Mesenchymal stem cell (in vitro differentiated cells and primary cell): ENCODE results near the gene ELP5.

Experiments used
- DNase-seq: peaks from one replicate; pipeline ENCODE4 v3.0.0-alpha.2; 2013
- H2AFZ ChIP-seq: one replicate; pipeline ENCODE4 v1.6.1; 2013; ENCODE audit warnings: low read depth, mild to moderate bottlenecking, control low read depth, inconsistent platforms, low read length, moderate library complexity
- H2AK5ac ChIP-seq: 2 replicates; pipeline ENCODE4 v1.6.1; 2013; ENCODE audit warnings: low read length, moderate library complexity, mild to moderate bottlenecking, inconsistent platforms; ENCODE audit not compliant: severe bottlenecking
- H2BK120ac ChIP-seq: one replicate; pipeline ENCODE4 v1.6.1; 2013; ENCODE audit warnings: low read depth, mild to moderate bottlenecking, inconsistent platforms, low read length, moderate library complexity
- H2BK12ac ChIP-seq, 2 experiments: one replicate each; pipeline ENCODE4 v1.6.1; 2013; ENCODE audit warnings: inconsistent platforms in 2 of 2, low read length in 2 of 2, mild to moderate bottlenecking in 2 of 2, moderate library complexity in 2 of 2, control low read depth in 1 of 2
- H2BK15ac ChIP-seq: one replicate; pipeline ENCODE4 v1.6.1; 2013; ENCODE audit warnings: mild to moderate bottlenecking, low read depth, inconsistent platforms; ENCODE audit not compliant: poor library complexity, severe bottlenecking
- H2BK5ac ChIP-seq: 2 replicates; pipeline ENCODE4 v1.6.1; 2013; ENCODE audit warnings: low read depth, mild to moderate bottlenecking, low read length, control low read depth, inconsistent platforms; ENCODE audit not compliant: poor library complexity, severe bottlenecking
- H3K14ac ChIP-seq, 2 experiments: one replicate each; pipeline ENCODE4 v1.6.1; 2013; ENCODE audit warnings: inconsistent platforms in 2 of 2, low read length in 2 of 2, control low read depth in 1 of 2, mild to moderate bottlenecking in 1 of 2, moderate library complexity in 1 of 2
- H3K18ac ChIP-seq, 2 experiments: one replicate each; pipeline ENCODE4 v1.6.1; 2013; ENCODE audit warnings: inconsistent platforms in 2 of 2, low read length in 2 of 2, control low read depth in 1 of 2, low read depth in 1 of 2, mild to moderate bottlenecking in 1 of 2
- H3K23ac ChIP-seq, 2 experiments: one replicate each; pipeline ENCODE4 v1.6.1; 2013; ENCODE audit warnings: inconsistent platforms in 2 of 2, low read length in 2 of 2, mild to moderate bottlenecking in 2 of 2, moderate library complexity in 2 of 2, control low read depth in 1 of 2
- H3K27ac ChIP-seq: 2 replicates; pipeline ENCODE4 v1.5.1; 2013; ENCODE audit warnings: mild to moderate bottlenecking, moderate library complexity, low read length, control low read depth, inconsistent platforms; ENCODE audit not compliant: poor library complexity, severe bottlenecking
- H3K27me3 ChIP-seq, 2 experiments: 2 replicates each; pipeline versions ENCODE4 v1.6.1 to v1.7.0; 2013; ENCODE audit warnings: low read length in 2 of 2, mild to moderate bottlenecking in 2 of 2, moderate library complexity in 2 of 2, control low read depth in 1 of 2, inconsistent platforms in 1 of 2; ENCODE audit not compliant: control insufficient read depth in 1 of 2, insufficient read depth in 1 of 2
- H3K36me3 ChIP-seq, 2 experiments: 2 replicates each; pipeline versions ENCODE4 v1.6.1 to v1.7.0; 2013; ENCODE audit warnings: low read length in 2 of 2, control low read depth in 1 of 2, inconsistent platforms in 1 of 2, low read depth in 1 of 2, mild to moderate bottlenecking in 1 of 2; ENCODE audit not compliant: insufficient read depth in 2 of 2, control insufficient read depth in 1 of 2
- H3K4ac ChIP-seq, 2 experiments: one replicate each; pipeline ENCODE4 v1.6.1; 2013; ENCODE audit warnings: inconsistent platforms in 2 of 2, low read length in 2 of 2, mild to moderate bottlenecking in 2 of 2, moderate library complexity in 2 of 2, control low read depth in 1 of 2, low read depth in 1 of 2
- H3K4me1 ChIP-seq: 2 replicates; pipeline ENCODE4 v1.6.1; 2013; ENCODE audit warnings: low read depth, low read length, control low read depth; ENCODE audit not compliant: control insufficient read depth, insufficient read depth
- H3K4me2 ChIP-seq: 2 replicates; pipeline ENCODE4 v1.6.1; 2013; ENCODE audit warnings: low read length, mild to moderate bottlenecking, inconsistent platforms; ENCODE audit not compliant: poor library complexity, severe bottlenecking
- H3K4me3 ChIP-seq, 2 experiments: 2 replicates each; pipeline versions ENCODE4 v1.5.1 to v1.7.0; 2013; ENCODE audit warnings: low read length in 2 of 2, mild to moderate bottlenecking in 2 of 2, control low read depth in 1 of 2, low read depth in 1 of 2; ENCODE audit not compliant: insufficient read depth in 1 of 2
- H3K79me1 ChIP-seq: replicated peaks from 2 replicates; pipeline ENCODE4 v1.6.1; 2013; ENCODE audit warnings: mild to moderate bottlenecking, control low read depth, low read length, inconsistent platforms; ENCODE audit not compliant: poor library complexity, severe bottlenecking
- H3K9ac ChIP-seq: 2 replicates; pipeline ENCODE4 v1.7.0; 2013; ENCODE audit warnings: mild to moderate bottlenecking, low read length, moderate library complexity
- H3K9me3 ChIP-seq: 2 replicates; pipeline ENCODE4 v1.7.0; 2013; ENCODE audit warnings: mild to moderate bottlenecking, low read length; ENCODE audit not compliant: control insufficient read depth
- H4K8ac ChIP-seq: one replicate; pipeline ENCODE4 v1.6.1; 2013; ENCODE audit warnings: inconsistent platforms, mild to moderate bottlenecking, low read length, moderate library complexity
- H4K91ac ChIP-seq: one replicate; pipeline ENCODE4 v1.6.1; 2013; ENCODE audit warnings: mild to moderate bottlenecking, low read length, inconsistent platforms
- WGBS: methylation state at CpG from one replicate; pipeline ENCODE4 v1.1.7; 2013; ENCODE audit warnings: mixed read lengths; 5-methylcytosine and 5-hydroxymethylcytosine counted together

Gene ELP5

DNA sequence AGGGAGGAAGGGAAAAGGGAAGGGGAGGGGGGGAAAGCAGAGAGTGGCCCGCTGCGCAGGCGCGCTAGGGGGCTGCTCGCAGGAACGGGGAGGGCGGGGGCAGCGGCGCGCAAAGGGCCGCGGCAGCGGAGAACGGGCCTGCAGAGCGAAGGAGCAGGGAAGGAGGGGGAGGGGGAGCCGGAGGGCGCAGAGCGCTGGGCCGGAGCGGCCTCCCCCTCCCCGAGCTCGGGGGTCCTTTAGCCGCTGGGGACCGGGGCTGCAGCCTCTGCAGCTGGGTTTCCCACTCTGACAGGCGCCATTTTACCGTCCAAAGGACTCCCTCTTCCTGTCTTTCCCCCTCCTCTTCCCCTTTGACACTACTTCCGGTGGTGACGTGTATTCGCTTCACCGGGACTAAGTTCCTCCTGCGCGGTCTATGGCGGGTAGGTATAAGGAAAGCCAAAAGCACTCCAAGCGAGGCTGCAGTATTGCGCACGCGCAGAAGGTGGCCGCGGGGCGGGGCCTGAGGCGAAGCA lies 297 bp upstream of the ELP5 start, which contains the start of gene CTDNEP1:
Gene CTDNEP1 (minus strand): TSS at position 74 of the 515 bp plus-strand sequence. CDS start 438 bp downstream, outside the sequence.
- Histone ChIP-seq H2BK5ac (peak within 1 kb of the TSS; percentile 97), H2AFZ (peak within 1 kb of the TSS; percentile 91), H3K79me1 (peaks cover 14% of the 10 kb centered on the region), H2BK15ac (peak within 1 kb of the TSS; percentile 92), H3K4me3 (peak within 1 kb of the TSS; percentile 90), H4K8ac (peak within 1 kb of the TSS; percentile 96), H3K27ac (peak within 1 kb of the TSS; percentile 99), H3K4ac (peak within 1 kb of the TSS; percentile 73 to 97), H3K23ac (peak within 1 kb of the TSS in 1 of 2 experiments; percentile 72), H4K91ac (peak within 1 kb of the TSS; percentile 97), H3K36me3 (peaks cover 24 to 32% of the 10 kb centered on the region in 2 experiments), H3K9me3 (no peaks in the 10 kb centered on the region), H3K9ac (peak within 1 kb of the TSS; percentile 97), H2BK120ac (peak within 1 kb of the TSS; percentile 96), H3K4me1 (peaks cover 15% of the 10 kb centered on the region), H3K18ac (peak within 1 kb of the TSS; percentile 95 to 98), H2BK12ac (peak within 1 kb of the TSS in 1 of 2 experiments; percentile 65), H3K4me2 (peak within 1 kb of the TSS; percentile 93), H3K27me3 (no peaks in the 10 kb centered on the region), H3K14ac (peak within 1 kb of the TSS; percentile 43 to 93), H2AK5ac (no peak within 1 kb of the TSS)
- peak; percentile 100 for DNase-seq
- 2% methylated on average over 17 of the region's 41 CpGs for WGBS

GRCh38 chr17:7253082-7253481 lies 1.1 kb downstream of the ELP5 start:
- peak overlapping the region in 1 of 2 experiments; percentile 90 for H3K4me3 ChIP-seq
- H4K8ac ChIP-seq = no peak overlapping the region
- peak overlapping the region; percentile 85 for H3K4me2 ChIP-seq
- H3K36me3 ChIP-seq = peaks cover 29 to 39% of the 10 kb centered on the region in 2 experiments
- H3K9me3 ChIP-seq = no peaks in the 10 kb centered on the region
- H3K4me1 ChIP-seq = peaks cover 15% of the 10 kb centered on the region
- H3K23ac ChIP-seq = no peak overlapping the region
- H3K18ac ChIP-seq = no peak overlapping the region
- no peak overlapping the region for H3K14ac ChIP-seq
- no peak overlapping the region for H3K4ac ChIP-seq
- no peak overlapping the region for H2BK15ac ChIP-seq
- H2BK12ac ChIP-seq = no peak overlapping the region
- H3K79me1 ChIP-seq = peaks cover 14% of the 10 kb centered on the region
- 93% methylated on average over 5 of the region's 5 CpGs for WGBS
- no peak for DNase-seq
- no peak overlapping the region for H2AFZ ChIP-seq
- no peak overlapping the region for H2BK5ac ChIP-seq
- no peak overlapping the region for H4K91ac ChIP-seq
- H3K9ac ChIP-seq = peak overlapping the region; percentile 97
- H2BK120ac ChIP-seq = no peak overlapping the region
- no peak overlapping the region for H3K27ac ChIP-seq
- H3K27me3 ChIP-seq = no peaks in the 10 kb centered on the region
- H2AK5ac ChIP-seq = peak overlapping the region; percentile 49

- Histone ChIP-seq H2BK5ac (no peak overlapping the region), H2AK5ac (no peak overlapping the region), H4K8ac (no peak overlapping the region), H3K4ac (no peak overlapping the region), H3K4me2 (no peak overlapping the region), H3K4me1 (peaks cover 8% of the 10 kb centered on the region), H3K9me3 (no peaks in the 10 kb centered on the region), H3K23ac (no peak overlapping the region), H3K9ac (no peak overlapping the region), H3K18ac (no peak overlapping the region), H2BK12ac (no peak overlapping the region), H3K14ac (no peak overlapping the region), H3K79me1 (peaks cover 14% of the 10 kb centered on the region), H2BK15ac (no peak overlapping the region), H3K27ac (no peak overlapping the region), H3K36me3 (peaks cover 39 to 52% of the 10 kb centered on the region in 2 experiments), H4K91ac (no peak overlapping the region), H3K27me3 (no peaks in the 10 kb centered on the region), H2AFZ (no peak overlapping the region), H3K4me3 (no peak overlapping the region), H2BK120ac (no peak overlapping the region)
- no peak for DNase-seq
- 95% methylated on average over 4 of the region's 4 CpGs for WGBS
Observed at GRCh38 chr17:7254511-7254910, 2.5 kb downstream of the ELP5 start.

- peaks cover 45 to 54% of the 10 kb centered on the region in 2 experiments for H3K36me3 ChIP-seq
- no peak overlapping the region for H2BK15ac ChIP-seq
- H2BK120ac ChIP-seq = no peak overlapping the region
Observed at GRCh38 chr17:7256766-7257456, 4.9 kb downstream of the ELP5 start.

More at GRCh38 chr17:7256766-7257456, 4.9 kb downstream of the ELP5 start:
- no peak overlapping the region for H3K14ac ChIP-seq
- no peak overlapping the region for H3K4me3 ChIP-seq
- peaks cover 14% of the 10 kb centered on the region for H3K79me1 ChIP-seq
- H2BK12ac ChIP-seq = no peak overlapping the region
- H2AK5ac ChIP-seq = no peak overlapping the region
- no peaks in the 10 kb centered on the region for H3K9me3 ChIP-seq
- no peak overlapping the region for H3K27ac ChIP-seq
- 98% methylated on average over 7 of the region's 8 CpGs for WGBS
- H3K4ac ChIP-seq = no peak overlapping the region
- H4K91ac ChIP-seq = no peak overlapping the region
- peaks cover 12% of the 10 kb centered on the region for H3K4me1 ChIP-seq
- H4K8ac ChIP-seq = no peak overlapping the region
- H2AFZ ChIP-seq = no peak overlapping the region
- no peak overlapping the region for H3K9ac ChIP-seq
- no peak overlapping the region for H3K23ac ChIP-seq
- H3K27me3 ChIP-seq = peaks cover 4 to 8% of the 10 kb centered on the region in 2 experiments
- H2BK5ac ChIP-seq = no peak overlapping the region
- H3K4me2 ChIP-seq = no peak overlapping the region
- H3K18ac ChIP-seq = no peak overlapping the region
- no peak for DNase-seq
